ENCODE measurements around the gene MSN.
"Not testable (repeated sequence)": the region's sequence is repeated elsewhere in the genome, so short reads cannot be mapped to it uniquely, and the experiment has no call there.

Gene MSN

GRCh38 chrX:65667503-65668376 lies at the start of gene MSN:
TSS of gene MSN (plus strand) at chrX:65667654. CDS start at chrX:65667842, 188 bp downstream.
- no peak for DNase-seq

GRCh38 chrX:65620096-65620705 lies 47.3 kb upstream of the MSN start:
- not testable (repeated sequence) for DNase-seq

GRCh38 chrX:65630771-65631170 lies 36.7 kb upstream of the MSN start:
- DNase-seq, result no peak

- no peak for DNase-seq
Observed at GRCh38 chrX:65633826-65634225, 33.6 kb upstream of the MSN start.

- no peak for DNase-seq
Observed at GRCh38 chrX:65634732-65635131, 32.7 kb upstream of the MSN start.

GRCh38 chrX:65635378-65635777 lies 32.1 kb upstream of the MSN start:
- no peak for DNase-seq

- DNase-seq, result no peak
Observed at GRCh38 chrX:65635822-65636221, 31.6 kb upstream of the MSN start.

- not testable (repeated sequence) for DNase-seq
Observed at GRCh38 chrX:65636261-65636660, 31.2 kb upstream of the MSN start.

GRCh38 chrX:65637335-65637734 lies 30.1 kb upstream of the MSN start:
- DNase-seq, result no peak

GRCh38 chrX:65642914-65643491 lies 24.5 kb upstream of the MSN start:
- DNase-seq, result no peak

- DNase-seq, result no peak
Observed at GRCh38 chrX:65643531-65644052, 23.9 kb upstream of the MSN start.

GRCh38 chrX:65644621-65645289 lies 22.7 kb upstream of the MSN start:
- peak; percentile 3 for DNase-seq

- DNase-seq, result no peak
Observed at GRCh38 chrX:65647801-65648200, 19.7 kb upstream of the MSN start.

- no peak for DNase-seq
Observed at GRCh38 chrX:65652098-65652497, 15.4 kb upstream of the MSN start.

- DNase-seq, result not testable (repeated sequence)
Observed at GRCh38 chrX:65657009-65657441, 10.4 kb upstream of the MSN start.

GRCh38 chrX:65657659-65658058 lies 9.8 kb upstream of the MSN start:
- DNase-seq, result no peak

GRCh38 chrX:65658229-65658628 lies 9.2 kb upstream of the MSN start:
- no peak for DNase-seq

- no peak for DNase-seq
Observed at GRCh38 chrX:65667157-65667502, 324 bp upstream of the MSN start.

- peak; percentile 22 for DNase-seq
Observed at GRCh38 chrX:65668377-65669310, 1.2 kb downstream of the MSN start.

GRCh38 chrX:65671286-65671685 lies 3.8 kb downstream of the MSN start:
- no peak for DNase-seq

GRCh38 chrX:65671966-65672365 lies 4.5 kb downstream of the MSN start:
- DNase-seq, result no peak

GRCh38 chrX:65673857-65674203 lies 6.4 kb downstream of the MSN start:
- no peak for DNase-seq

Measured in NCI-H2029 (cell line).